GM10847 (cell line): ENCODE data around the gene DCTN4.

Source experiments
- POLR2A ChIP-seq: IDR thresholded peaks from 2 replicates; pipeline ENCODE4 v1.6.1; 2011; ENCODE audit not compliant: insufficient read length; ENCODE audit errors: extremely low read depth

Gene DCTN4

GRCh38 chr5:150758203-150758530, 650 bp downstream of the DCTN4 start:
- TF ChIP-seq POLR2A: no peak

- TF ChIP-seq POLR2A: no peak
Measured at GRCh38 chr5:150757087-150757649, 1.6 kb downstream of the DCTN4 start.

- TF ChIP-seq POLR2A: no peak
Measured at GRCh38 chr5:150753863-150754262, 5.0 kb downstream of the DCTN4 start.

GRCh38 chr5:150753463-150753862, 5.4 kb downstream of the DCTN4 start:
- no peak for TF ChIP-seq POLR2A

- TF ChIP-seq POLR2A: no peak
Measured at GRCh38 chr5:150751096-150751891, 7.5 kb downstream of the DCTN4 start.

DNA sequence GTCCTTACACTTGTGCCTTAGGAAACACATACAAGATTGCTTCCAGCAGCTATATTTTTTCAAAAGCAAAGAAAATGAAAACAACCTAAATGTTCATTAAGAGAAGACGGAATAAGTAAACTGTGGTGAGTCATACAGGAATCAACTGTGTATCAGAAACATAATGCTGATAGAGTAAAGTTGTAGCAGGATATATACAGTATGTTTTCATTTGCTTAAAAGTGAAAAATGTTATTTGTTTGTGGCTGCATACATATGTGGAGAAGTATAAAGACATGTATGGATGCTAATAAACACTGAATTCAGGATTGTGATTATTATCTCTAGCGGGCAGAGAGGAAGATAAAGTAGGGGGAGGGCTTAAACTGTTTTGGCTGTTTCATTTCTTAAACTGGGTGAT, 8.3 kb downstream of the DCTN4 start:
- TF ChIP-seq POLR2A: no peak

DNA sequence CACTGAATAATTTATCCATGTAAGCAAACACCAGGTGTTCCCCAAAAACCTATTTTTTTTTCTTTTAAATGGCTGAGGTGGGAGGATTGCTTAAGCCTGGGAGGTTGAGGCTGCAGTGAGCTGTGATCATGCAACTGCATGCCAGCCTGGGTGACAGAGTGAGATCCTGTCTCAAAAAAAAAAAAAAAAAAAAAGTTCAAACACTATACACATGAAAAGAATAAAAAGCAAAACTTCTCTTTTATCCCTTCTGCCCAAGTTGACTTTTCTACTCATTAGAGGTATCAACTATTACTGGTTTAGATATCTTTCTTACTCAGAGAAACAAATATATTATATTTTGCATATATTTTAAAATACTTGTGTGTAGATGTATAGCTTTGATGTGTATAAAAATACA, 17.8 kb downstream of the DCTN4 start:
- TF ChIP-seq POLR2A: no peak

DNA sequence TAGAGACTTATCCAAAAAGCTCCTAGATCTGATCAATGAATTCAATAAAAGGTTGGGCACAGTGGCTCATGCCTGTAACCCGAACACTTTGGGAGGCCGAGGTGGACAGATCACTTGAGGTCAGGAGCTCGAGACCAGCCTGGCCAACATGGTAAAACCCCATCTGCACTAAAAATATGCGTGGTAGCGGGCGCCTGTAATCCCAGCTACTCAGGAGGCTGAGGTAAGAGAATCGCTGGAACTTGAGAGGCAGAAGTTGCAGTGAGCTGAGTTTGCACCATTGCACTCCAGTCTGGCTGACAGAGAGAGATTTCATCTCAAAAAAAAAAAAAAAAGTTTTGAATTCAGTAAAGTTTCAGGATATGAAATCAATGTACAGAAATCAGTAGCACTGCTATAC, 20.0 kb downstream of the DCTN4 start:
- no peak for TF ChIP-seq POLR2A

- no peak for TF ChIP-seq POLR2A
Measured at GRCh38 chr5:150734579-150735384, 24.0 kb downstream of the DCTN4 start.

GRCh38 chr5:150731669-150732242, 27.1 kb downstream of the DCTN4 start:
- no peak for TF ChIP-seq POLR2A

DNA sequence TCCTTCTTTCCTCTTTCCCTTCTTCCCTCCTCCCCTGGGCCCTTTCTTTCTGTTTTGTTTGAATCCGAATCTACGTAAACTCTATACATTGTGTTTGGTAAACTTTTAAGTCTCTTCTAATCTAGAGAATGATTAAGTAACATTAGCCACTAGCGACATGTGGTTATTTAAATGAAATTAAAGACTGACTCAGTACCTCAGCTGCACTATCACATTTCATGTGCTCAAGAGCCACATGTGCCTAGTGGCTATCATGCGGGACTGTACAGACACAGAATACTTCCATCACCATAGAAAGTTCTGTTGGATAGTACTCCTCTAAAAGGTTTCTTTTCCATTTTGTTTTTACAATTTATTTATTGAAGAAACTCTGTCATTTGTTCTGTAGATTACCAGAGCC, 29.0 kb downstream of the DCTN4 start:
- TF ChIP-seq POLR2A: no peak

GRCh38 chr5:150723845-150724244, 35.0 kb downstream of the DCTN4 start:
- no peak for TF ChIP-seq POLR2A

GRCh38 chr5:150710165-150710564, 48.7 kb downstream of the DCTN4 start:
- TF ChIP-seq POLR2A: no peak

- TF ChIP-seq POLR2A: no peak
Measured at GRCh38 chr5:150706776-150707390, 51.9 kb downstream of the DCTN4 start.

DNA sequence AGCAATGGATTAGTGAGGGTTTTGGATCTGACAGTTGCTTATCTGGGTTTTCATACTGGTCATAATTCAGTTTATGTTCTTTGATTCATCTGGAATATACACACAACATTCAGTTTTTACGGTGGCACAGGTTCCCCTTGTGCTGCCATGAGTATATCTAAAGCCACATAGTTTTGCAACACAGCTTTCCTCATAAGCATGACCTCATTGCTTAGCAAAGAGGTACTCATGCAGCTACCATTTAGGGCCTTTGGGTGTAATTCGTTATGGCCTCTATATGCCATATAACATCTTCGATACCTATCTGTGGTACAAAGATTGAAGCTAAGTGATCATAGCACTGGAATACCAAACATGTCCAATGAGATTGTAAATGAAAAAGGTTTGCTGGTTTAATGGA, 55.1 kb downstream of the DCTN4 start:
- TF ChIP-seq POLR2A: no peak

DNA sequence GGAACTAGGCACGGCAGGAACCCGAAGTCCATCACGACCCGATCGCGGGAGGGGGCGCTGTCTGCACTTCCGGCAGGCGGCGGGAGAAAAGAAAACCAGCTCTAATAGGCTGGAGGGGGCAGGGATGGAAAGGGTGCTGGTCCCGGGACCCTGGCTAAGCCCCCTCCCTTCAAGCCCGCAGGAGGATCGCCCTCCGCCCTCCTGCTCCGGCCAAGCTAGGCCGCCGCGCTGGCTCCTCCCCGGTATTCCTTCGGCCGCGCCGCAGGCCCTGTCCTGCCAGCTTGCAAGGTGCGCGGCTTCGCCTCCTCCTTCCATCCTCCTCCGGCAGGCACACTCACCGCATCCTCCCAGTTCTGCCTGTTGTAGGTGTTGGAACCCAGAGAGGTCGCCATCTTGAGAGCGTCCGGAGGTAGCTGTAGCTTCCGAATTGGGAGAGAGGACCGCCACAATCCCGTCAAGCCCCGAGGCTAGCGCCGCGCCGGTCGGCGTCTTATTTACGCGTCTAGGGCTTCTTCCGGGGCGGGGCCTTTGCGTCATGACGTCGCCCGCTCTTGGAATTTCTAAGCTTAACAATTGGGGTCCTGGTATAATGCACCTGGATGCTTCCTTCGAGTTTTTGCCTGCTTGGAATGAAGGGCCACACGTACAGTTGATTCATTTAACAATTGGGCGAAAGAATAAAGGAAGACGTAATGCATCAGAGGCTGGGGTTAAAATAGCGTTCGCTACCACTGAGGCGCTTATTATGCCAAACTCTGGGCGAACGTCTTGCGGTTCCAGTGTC, 58.0 kb downstream of the DCTN4 start, which contains the start of gene RBM22:
TSS of gene RBM22 (minus strand) at position 469 of the 784 bp plus-strand sequence. CDS start at position 392, 77 bp downstream.
- peak; percentile 60 for TF ChIP-seq POLR2A
